HEK293 (cell line): Measurements from ENCODE around the gene FAM193A.

Experiments
- KLF16 ChIP-seq: fragments of 450-650 bp; formaldehyde crosslinking; IDR thresholded peaks from 2 replicates; pipeline ENCODE4 v1.5.1; 2017; ENCODE audit warnings: missing biosample characterization, missing genetic modification characterization
- TRIM28 ChIP-seq: IDR thresholded peaks from 2 replicates; pipeline ENCODE4 v1.6.1; 2011; ENCODE audit warnings: low read length, control low read depth, borderline replicate concordance
- ZEB2 ChIP-seq: fragments of 450-650 bp; formaldehyde crosslinking; IDR thresholded peaks from 2 replicates; pipeline ENCODE4 v1.5.1; 2016; ENCODE audit warnings: missing biosample characterization, missing genetic modification characterization
- ZNF140 ChIP-seq: fragments of 450-650 bp; formaldehyde crosslinking; IDR thresholded peaks from 2 replicates; pipeline ENCODE4 v1.5.1; 2016; ENCODE audit warnings: missing biosample characterization, missing genetic modification characterization
- ZNF184 ChIP-seq: fragments of 450-650 bp; IDR thresholded peaks from 2 replicates; pipeline ENCODE4 v1.5.1; 2018; ENCODE audit warnings: missing biosample characterization, mild to moderate bottlenecking, missing genetic modification characterization
- ZNF292 ChIP-seq: fragments of 450-650 bp; formaldehyde crosslinking; IDR thresholded peaks from 2 replicates; pipeline ENCODE4 v1.5.1; 2016; ENCODE audit warnings: low read depth, missing biosample characterization, missing genetic modification characterization, borderline replicate concordance
- ZNF529 ChIP-seq: fragments of 450-650 bp; formaldehyde crosslinking; IDR thresholded peaks from 2 replicates; pipeline ENCODE4 v1.5.1; 2017; ENCODE audit warnings: missing genetic modification characterization, missing biosample characterization; ENCODE audit not compliant: insufficient replicate concordance
- ZNF677 ChIP-seq: fragments of 450-650 bp; IDR thresholded peaks from 2 replicates; pipeline ENCODE4 v1.5.0; 2018; ENCODE audit warnings: missing biosample characterization, mild to moderate bottlenecking, missing genetic modification characterization, moderate library complexity
- ZSCAN23 ChIP-seq: fragments of 450-650 bp; formaldehyde crosslinking; IDR thresholded peaks from 2 replicates; pipeline ENCODE4 v1.5.1; 2016; ENCODE audit warnings: missing biosample characterization, missing genetic modification characterization
- TF ChIP-seq, protein P1 (sequence below): fragments of 450-650 bp; formaldehyde crosslinking; IDR thresholded peaks from 2 replicates; pipeline ENCODE4 v1.5.1; 2016; ENCODE audit warnings: missing biosample characterization, missing genetic modification characterization
- TF ChIP-seq, protein P2 (sequence below): fragments of 450-650 bp; formaldehyde crosslinking; IDR thresholded peaks from 2 replicates; pipeline ENCODE4 v1.5.1; 2017; ENCODE audit warnings: missing biosample characterization, missing genetic modification characterization
- TF ChIP-seq, protein P3 (sequence below): fragments of 450-650 bp; formaldehyde crosslinking; IDR thresholded peaks from 2 replicates; pipeline ENCODE4 v1.5.1; 2016; ENCODE audit warnings: missing biosample characterization, missing genetic modification characterization
- TF ChIP-seq, protein P4 (sequence below): fragments of 450-650 bp; formaldehyde crosslinking; IDR thresholded peaks from 2 replicates; pipeline ENCODE4 v1.5.1; 2017; ENCODE audit warnings: missing biosample characterization, missing genetic modification characterization
- TF ChIP-seq, protein P5 (sequence below): fragments of 450-650 bp; formaldehyde crosslinking; IDR thresholded peaks from 2 replicates; pipeline ENCODE4 v1.5.1; 2016; ENCODE audit warnings: missing biosample characterization, missing genetic modification characterization

DNA sequence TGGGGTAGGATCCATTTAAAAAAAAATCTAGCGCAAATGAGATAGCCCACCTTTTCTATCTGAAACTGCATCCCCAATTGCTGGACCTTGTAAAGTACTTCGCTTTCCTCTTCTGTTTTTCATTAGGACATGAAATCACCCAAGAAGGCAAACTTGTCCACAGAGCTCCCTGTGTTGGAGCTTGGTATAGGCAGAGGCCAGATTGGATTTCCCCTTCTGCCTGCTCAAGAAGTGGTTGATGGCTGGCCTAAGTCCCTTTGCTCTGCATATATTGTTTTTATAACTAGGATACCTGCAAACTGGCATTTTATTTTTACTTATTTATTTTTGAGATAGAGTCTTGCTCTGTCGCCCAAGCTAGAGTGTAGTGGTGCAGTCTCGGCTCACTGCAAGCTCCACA, 39.1 kb upstream of the FAM193A start:
- TF ChIP-seq, protein P1, sequence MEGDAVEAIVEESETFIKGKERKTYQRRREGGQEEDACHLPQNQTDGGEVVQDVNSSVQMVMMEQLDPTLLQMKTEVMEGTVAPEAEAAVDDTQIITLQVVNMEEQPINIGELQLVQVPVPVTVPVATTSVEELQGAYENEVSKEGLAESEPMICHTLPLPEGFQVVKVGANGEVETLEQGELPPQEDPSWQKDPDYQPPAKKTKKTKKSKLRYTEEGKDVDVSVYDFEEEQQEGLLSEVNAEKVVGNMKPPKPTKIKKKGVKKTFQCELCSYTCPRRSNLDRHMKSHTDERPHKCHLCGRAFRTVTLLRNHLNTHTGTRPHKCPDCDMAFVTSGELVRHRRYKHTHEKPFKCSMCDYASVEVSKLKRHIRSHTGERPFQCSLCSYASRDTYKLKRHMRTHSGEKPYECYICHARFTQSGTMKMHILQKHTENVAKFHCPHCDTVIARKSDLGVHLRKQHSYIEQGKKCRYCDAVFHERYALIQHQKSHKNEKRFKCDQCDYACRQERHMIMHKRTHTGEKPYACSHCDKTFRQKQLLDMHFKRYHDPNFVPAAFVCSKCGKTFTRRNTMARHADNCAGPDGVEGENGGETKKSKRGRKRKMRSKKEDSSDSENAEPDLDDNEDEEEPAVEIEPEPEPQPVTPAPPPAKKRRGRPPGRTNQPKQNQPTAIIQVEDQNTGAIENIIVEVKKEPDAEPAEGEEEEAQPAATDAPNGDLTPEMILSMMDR (tag by site-specific recombination): no peak
- TF ChIP-seq, protein P2, sequence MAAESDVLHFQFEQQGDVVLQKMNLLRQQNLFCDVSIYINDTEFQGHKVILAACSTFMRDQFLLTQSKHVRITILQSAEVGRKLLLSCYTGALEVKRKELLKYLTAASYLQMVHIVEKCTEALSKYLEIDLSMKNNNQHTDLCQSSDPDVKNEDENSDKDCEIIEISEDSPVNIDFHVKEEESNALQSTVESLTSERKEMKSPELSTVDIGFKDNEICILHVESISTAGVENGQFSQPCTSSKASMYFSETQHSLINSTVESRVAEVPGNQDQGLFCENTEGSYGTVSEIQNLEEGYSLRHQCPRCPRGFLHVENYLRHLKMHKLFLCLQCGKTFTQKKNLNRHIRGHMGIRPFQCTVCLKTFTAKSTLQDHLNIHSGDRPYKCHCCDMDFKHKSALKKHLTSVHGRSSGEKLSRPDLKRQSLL (tag by site-specific recombination): no peak
- TF ChIP-seq ZNF140 (tag by site-specific recombination): no peak
- TF ChIP-seq ZNF292 (tag by site-specific recombination): no peak
- TF ChIP-seq, protein P3, sequence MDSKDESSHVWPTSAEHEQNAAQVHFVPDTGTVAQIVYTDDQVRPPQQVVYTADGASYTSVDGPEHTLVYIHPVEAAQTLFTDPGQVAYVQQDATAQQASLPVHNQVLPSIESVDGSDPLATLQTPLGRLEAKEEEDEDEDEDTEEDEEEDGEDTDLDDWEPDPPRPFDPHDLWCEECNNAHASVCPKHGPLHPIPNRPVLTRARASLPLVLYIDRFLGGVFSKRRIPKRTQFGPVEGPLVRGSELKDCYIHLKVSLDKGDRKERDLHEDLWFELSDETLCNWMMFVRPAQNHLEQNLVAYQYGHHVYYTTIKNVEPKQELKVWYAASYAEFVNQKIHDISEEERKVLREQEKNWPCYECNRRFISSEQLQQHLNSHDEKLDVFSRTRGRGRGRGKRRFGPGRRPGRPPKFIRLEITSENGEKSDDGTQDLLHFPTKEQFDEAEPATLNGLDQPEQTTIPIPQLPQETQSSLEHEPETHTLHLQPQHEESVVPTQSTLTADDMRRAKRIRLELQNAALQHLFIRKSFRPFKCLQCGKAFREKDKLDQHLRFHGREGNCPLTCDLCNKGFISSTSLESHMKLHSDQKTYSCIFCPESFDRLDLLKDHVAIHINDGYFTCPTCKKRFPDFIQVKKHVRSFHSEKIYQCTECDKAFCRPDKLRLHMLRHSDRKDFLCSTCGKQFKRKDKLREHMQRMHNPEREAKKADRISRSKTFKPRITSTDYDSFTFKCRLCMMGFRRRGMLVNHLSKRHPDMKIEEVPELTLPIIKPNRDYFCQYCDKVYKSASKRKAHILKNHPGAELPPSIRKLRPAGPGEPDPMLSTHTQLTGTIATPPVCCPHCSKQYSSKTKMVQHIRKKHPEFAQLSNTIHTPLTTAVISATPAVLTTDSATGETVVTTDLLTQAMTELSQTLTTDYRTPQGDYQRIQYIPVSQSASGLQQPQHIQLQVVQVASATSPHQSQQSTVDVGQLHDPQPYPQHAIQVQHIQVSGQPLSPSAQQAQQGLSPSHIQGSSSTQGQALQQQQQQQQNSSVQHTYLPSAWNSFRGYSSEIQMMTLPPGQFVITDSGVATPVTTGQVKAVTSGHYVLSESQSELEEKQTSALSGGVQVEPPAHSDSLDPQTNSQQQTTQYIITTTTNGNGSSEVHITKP (tag by site-specific recombination): no peak
- no peak for TF ChIP-seq ZNF529 (tag by site-specific recombination)
- TF ChIP-seq ZSCAN23 (tag by site-specific recombination): no peak
- TF ChIP-seq ZEB2 (tag by site-specific recombination): no peak
- TF ChIP-seq, protein P4, sequence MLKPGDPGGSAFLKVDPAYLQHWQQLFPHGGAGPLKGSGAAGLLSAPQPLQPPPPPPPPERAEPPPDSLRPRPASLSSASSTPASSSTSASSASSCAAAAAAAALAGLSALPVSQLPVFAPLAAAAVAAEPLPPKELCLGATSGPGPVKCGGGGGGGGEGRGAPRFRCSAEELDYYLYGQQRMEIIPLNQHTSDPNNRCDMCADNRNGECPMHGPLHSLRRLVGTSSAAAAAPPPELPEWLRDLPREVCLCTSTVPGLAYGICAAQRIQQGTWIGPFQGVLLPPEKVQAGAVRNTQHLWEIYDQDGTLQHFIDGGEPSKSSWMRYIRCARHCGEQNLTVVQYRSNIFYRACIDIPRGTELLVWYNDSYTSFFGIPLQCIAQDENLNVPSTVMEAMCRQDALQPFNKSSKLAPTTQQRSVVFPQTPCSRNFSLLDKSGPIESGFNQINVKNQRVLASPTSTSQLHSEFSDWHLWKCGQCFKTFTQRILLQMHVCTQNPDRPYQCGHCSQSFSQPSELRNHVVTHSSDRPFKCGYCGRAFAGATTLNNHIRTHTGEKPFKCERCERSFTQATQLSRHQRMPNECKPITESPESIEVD: no peak
- no peak for TF ChIP-seq TRIM28
- TF ChIP-seq KLF16 (tag by site-specific recombination): no peak
- TF ChIP-seq ZNF677: no peak
- no peak for TF ChIP-seq ZNF184
- TF ChIP-seq, protein P5, sequence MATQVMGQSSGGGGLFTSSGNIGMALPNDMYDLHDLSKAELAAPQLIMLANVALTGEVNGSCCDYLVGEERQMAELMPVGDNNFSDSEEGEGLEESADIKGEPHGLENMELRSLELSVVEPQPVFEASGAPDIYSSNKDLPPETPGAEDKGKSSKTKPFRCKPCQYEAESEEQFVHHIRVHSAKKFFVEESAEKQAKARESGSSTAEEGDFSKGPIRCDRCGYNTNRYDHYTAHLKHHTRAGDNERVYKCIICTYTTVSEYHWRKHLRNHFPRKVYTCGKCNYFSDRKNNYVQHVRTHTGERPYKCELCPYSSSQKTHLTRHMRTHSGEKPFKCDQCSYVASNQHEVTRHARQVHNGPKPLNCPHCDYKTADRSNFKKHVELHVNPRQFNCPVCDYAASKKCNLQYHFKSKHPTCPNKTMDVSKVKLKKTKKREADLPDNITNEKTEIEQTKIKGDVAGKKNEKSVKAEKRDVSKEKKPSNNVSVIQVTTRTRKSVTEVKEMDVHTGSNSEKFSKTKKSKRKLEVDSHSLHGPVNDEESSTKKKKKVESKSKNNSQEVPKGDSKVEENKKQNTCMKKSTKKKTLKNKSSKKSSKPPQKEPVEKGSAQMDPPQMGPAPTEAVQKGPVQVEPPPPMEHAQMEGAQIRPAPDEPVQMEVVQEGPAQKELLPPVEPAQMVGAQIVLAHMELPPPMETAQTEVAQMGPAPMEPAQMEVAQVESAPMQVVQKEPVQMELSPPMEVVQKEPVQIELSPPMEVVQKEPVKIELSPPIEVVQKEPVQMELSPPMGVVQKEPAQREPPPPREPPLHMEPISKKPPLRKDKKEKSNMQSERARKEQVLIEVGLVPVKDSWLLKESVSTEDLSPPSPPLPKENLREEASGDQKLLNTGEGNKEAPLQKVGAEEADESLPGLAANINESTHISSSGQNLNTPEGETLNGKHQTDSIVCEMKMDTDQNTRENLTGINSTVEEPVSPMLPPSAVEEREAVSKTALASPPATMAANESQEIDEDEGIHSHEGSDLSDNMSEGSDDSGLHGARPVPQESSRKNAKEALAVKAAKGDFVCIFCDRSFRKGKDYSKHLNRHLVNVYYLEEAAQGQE (tag by site-specific recombination): no peak
